A549 treated with AZD9567 at 1 μM for 4 hours (cell line): Measurements from ENCODE around the gene C1orf52. TPM values are rescaled to one million over a fixed set of nuclear protein-coding genes. Genes with fewer than 3 reads are reported as not detected.

ENCODE experiments used
- total RNA-seq: library from RNA; stranded (reverse); fragments of 200-300 nt; extraction: Qiagen RNA extraction; gene quantifications from 5 replicates; pipeline ENCODE4 v1.2.3, GENCODE V29; 2022; ENCODE audit not compliant: insufficient read depth

Gene C1orf52
- total RNA-seq = 19.2 to 22.9 TPM (median 22.4 TPM) in 5 replicates

GRCh38 chr1:85259118-85259911, at the start of gene C1orf52:
C1orf52 (minus strand) TSS chr1:85259662; CDS start chr1:85259633, 29 bp downstream.

DNA sequence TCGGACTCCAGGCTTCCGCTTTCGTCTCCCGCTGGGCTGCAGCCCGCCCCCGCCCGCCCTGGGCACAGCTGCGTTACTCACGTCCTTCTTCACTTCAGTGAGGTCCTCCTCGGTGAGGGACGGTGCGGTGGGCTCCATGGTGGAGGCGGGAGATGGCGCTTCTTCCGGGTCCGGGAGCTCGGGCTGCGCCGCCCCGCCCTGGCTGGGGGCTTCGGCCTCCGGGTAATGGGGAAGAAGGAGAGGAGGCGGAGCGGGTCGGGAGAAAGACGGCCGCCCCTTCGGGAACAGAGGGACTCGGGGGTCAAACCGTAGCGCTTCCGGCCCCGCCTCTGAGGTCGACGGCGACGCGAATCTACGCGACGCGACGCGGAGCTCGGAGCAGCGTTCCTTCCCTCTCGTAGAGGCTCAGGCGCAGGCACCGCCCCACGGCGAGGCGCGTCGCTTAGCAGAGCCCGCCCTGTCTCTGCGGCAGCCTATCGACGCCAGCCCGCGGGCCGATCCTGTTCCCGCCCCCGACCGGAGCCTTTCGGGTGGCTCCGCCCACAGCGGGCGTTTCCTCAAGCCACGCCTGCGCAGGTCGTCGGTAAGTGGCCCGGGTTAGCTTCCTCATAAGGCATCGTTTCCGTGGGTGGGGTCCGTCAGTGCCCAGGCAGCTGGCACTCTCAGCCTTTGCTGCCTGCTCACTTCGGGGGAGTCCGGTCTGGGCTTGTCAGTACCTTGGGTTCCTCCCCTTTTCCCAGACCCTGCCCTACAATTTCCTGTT, 16.9 kb upstream of the C1orf52 start, which contains the start of gene BCL10:
TSS of gene BCL10 (minus strand) at position 418 of the 763 bp plus-strand sequence. CDS start at position 138, 280 bp downstream.

DNA sequence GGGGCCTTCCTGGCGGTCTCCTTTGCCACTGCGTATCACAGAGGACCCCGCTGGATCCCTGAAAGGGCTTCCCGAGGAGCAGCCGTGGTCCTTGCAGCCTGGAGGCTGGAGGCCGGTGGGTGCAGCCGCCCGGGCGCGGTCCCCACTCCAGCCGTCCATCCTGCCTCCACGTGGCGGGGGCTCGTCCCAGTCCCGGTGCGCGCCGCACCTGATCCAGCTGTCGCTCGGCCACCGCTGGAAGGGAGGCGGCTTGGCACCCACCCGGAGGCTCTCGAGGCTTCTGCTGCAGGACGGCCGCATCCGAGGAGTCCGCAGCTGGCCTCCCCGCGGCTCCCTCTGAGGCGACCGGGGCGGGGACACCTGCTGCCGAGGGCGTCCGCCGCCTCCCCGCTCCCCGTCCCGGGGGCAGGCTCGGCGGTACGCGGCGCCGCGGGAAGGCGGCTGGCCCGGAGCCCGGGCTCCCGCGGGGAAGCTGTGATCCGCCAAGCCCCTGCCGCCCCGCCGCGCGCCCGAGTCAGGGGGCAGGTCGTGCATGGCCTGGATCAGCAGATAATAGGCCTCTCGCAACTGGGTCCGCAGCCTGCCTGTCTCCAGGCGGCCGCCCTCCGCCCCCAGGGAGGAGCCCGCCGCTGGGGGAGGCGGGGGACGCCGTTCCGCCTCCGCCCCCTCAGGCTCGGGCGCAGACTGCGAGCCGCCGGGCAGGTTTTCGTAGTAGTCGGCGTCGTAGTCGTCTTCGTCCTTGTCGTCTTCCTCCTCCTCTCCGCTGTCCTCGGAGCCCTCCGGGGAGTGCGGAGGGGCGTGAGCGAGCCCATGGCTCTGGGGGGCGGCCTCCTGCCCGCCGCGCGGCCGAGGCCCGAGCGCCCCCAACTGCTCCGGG, 58.8 kb downstream of the C1orf52 start, which contains the start of gene SYDE2:
TSS of gene SYDE2 (minus strand) at position 554 of the 877 bp plus-strand sequence. CDS start at position 534, 20 bp downstream.

Other genes with a start within 250 kb of the C1orf52 start
- gene MCOLN3, start 211.2 kb downstream of the C1orf52 start, total RNA-seq = 3.6 to 4.8 TPM (median 4.1 TPM) in 5 replicates
- 0.71 to 1.3 TPM (median 1.0 TPM) in 5 replicates for gene SYDE2, start 58.6 kb downstream of the C1orf52 start, total RNA-seq
- 12.0 to 15.1 TPM (median 13.9 TPM) in 5 replicates for gene BCL10, start 17.0 kb upstream of the C1orf52 start, total RNA-seq
- gene DDAH1, start 205.5 kb upstream of the C1orf52 start, total RNA-seq = 6.8 to 11.1 TPM (median 7.8 TPM) in 5 replicates